K562 (cell line): ENCODE data around the gene UBE2L3. TPM values are rescaled to one million over a fixed set of nuclear protein-coding genes. Genes with fewer than 3 reads are reported as not detected.
A peak's percentile ranks its signal among the peaks of the same experiment; 100 is the strongest.

Experiments
- ATAC-seq: fragments of 200-7000 bp; cut with Tn5 transposase; 3 replicates; pipeline ENCODE4 v1.9.1; 2020; ENCODE audit warnings: moderate library complexity
- BruUV-seq: library from RNA; stranded (reverse); fragments of 400-500 nt; replicated peaks from 2 replicates; lab custom pipeline; 2021; lab: Mats Ljungman, UMichigan
- CTCF ChIA-PET: fragments of 300-600 bp; formaldehyde crosslinking; extraction: SDS; loops from one replicate; lab custom pipeline; 2021; ENCODE audit warnings: low intra/inter-chr PET ratio; lab: Yijun Ruan, JAX
- POLR2A ChIA-PET: fragments of 300-600, 350-650 bp; sonication (Branson Sonifier 250); formaldehyde crosslinking; extraction: SDS; loops from one replicate; lab custom pipeline; 2021; ENCODE audit warnings: antibody characterized with exemption, inconsistent platforms; lab: Yijun Ruan, JAX
- DNase-seq, 4 experiments: peaks; one replicate each; pipeline versions ENCODE4 v3.0.0 to v3.0.0-alpha.2; 2011 to 2018; ENCODE audit warnings: low spot score in 3 of 4, mixed read lengths in 3 of 4; ENCODE audit errors: extremely low read depth in 1 of 4
- FAIRE-seq: peaks from 2 replicates; lab custom pipeline; 2011; peaks lifted over from hg19 to GRCh38; lab: Jason Lieb, UNC
- H2AFZ ChIP-seq: 2 replicates; pipeline ENCODE4 v1.6.0; 2011; ENCODE audit warnings: low read depth, low read length, control low read depth, inconsistent platforms
- H3K27ac ChIP-seq: fragments of 200-600 bp; 3 replicates; pipeline ENCODE4 v1.8.0; 2011; ENCODE audit warnings: low read depth, mild to moderate bottlenecking, control low read depth, inconsistent platforms, low read length, moderate library complexity, mixed read lengths; ENCODE audit errors: extremely low read depth
- H3K27me3 ChIP-seq, 2 experiments: fragments of 300-600 bp in 1 of 2; 2 replicates in 1 of 2; 3 replicates in 1 of 2; pipeline versions ENCODE4 v1.6.0 to v1.8.0; 2011; ENCODE audit warnings: inconsistent platforms in 2 of 2, low read length in 2 of 2, mild to moderate bottlenecking in 1 of 2, mixed read lengths in 1 of 2, moderate library complexity in 1 of 2; ENCODE audit not compliant: control insufficient read depth in 2 of 2, insufficient read depth in 2 of 2
- H3K36me3 ChIP-seq: fragments of 300-600 bp; 3 replicates; pipeline ENCODE4 v1.8.0; 2011; ENCODE audit warnings: mild to moderate bottlenecking, low read length, inconsistent platforms; ENCODE audit not compliant: control insufficient read depth, insufficient read depth
- H3K4me1 ChIP-seq, 2 experiments: fragments of 200-600 bp in 1 of 2; replicated peaks in 1 of 2; 2 replicates in 1 of 2; 3 replicates in 1 of 2; pipeline versions ENCODE4 v1.5.1 to v1.8.0; 2011; ENCODE audit warnings: inconsistent platforms in 2 of 2, low read length in 2 of 2, mild to moderate bottlenecking in 1 of 2, mixed read lengths in 1 of 2, moderate library complexity in 1 of 2; ENCODE audit not compliant: control insufficient read depth in 2 of 2, insufficient read depth in 2 of 2
- H3K4me2 ChIP-seq: 2 replicates; pipeline ENCODE4 v1.6.1; 2011; ENCODE audit warnings: low read length, control low read depth, inconsistent platforms, mixed read lengths; ENCODE audit not compliant: insufficient read depth
- H3K4me3 ChIP-seq: fragments of 200-600 bp; sonication (generic), shearing (Covaris generic); 2 replicates; pipeline ENCODE4 v1.5.1; 2016; ENCODE audit warnings: control low read depth, inconsistent platforms
- H3K79me2 ChIP-seq: fragments of 200-600 bp; 3 replicates; pipeline ENCODE4 v1.8.0; 2011; ENCODE audit warnings: low read length, inconsistent platforms; ENCODE audit not compliant: control insufficient read depth, insufficient read depth
- H3K9ac ChIP-seq, 2 experiments: 2 replicates each; pipeline versions ENCODE4 v1.6.0 to v1.6.1; 2011; ENCODE audit warnings: low read depth in 2 of 2, low read length in 2 of 2, control low read depth in 1 of 2, inconsistent platforms in 1 of 2, mild to moderate bottlenecking in 1 of 2, mixed read lengths in 1 of 2; ENCODE audit not compliant: insufficient read depth in 1 of 2
- H3K9me1 ChIP-seq: one replicate; pipeline ENCODE4 v1.6.0; 2011; ENCODE audit warnings: inconsistent platforms, mild to moderate bottlenecking, low read length, moderate library complexity; ENCODE audit not compliant: control insufficient read depth, insufficient read depth
- H3K9me3 ChIP-seq: replicated peaks from 2 replicates; pipeline ENCODE4 v1.5.1; 2011; ENCODE audit warnings: low read depth, low read length, inconsistent platforms; ENCODE audit not compliant: control insufficient read depth, insufficient read depth
- H4K20me1 ChIP-seq: replicated peaks from 2 replicates; pipeline ENCODE4 v1.6.1; 2011; ENCODE audit warnings: low read length, inconsistent platforms, mixed read lengths; ENCODE audit not compliant: control insufficient read depth, insufficient read depth
- CBX5 ChIP-seq: IDR thresholded peaks from 2 replicates; pipeline ENCODE4 v1.6.1; 2014; ENCODE audit warnings: low read depth, borderline replicate concordance
- CCNT2 ChIP-seq: IDR thresholded peaks from 2 replicates; pipeline ENCODE4 v1.6.1; 2011; ENCODE audit warnings: borderline replicate concordance, low read depth, mild to moderate bottlenecking, moderate library complexity, mixed read lengths, low read length; ENCODE audit not compliant: insufficient read length; ENCODE audit errors: extremely low read depth
- CEBPB ChIP-seq: fragments of 450-650 bp; IDR thresholded peaks from 2 replicates; pipeline ENCODE4 v1.6.1; 2016; ENCODE audit warnings: missing genetic modification characterization, missing compliant biosample characterization
- NRF1 ChIP-seq, 2 experiments: fragments of 450-650 bp; IDR thresholded peaks in 1 of 2; conservative IDR thresholded peaks in 1 of 2; 2 replicates each; pipeline ENCODE4 v1.6.1; 2014; ENCODE audit warnings: mild to moderate bottlenecking in 2 of 2
- PCBP1 ChIP-seq: fragments of 200-400 bp; formaldehyde crosslinking; IDR thresholded peaks from 2 replicates; pipeline ENCODE4 v1.6.1; 2018; ENCODE audit warnings: mild to moderate bottlenecking, low read depth, low read length; ENCODE audit not compliant: poor library complexity, severe bottlenecking
- POLR2AphosphoS2 ChIP-seq: IDR thresholded peaks from 2 replicates; pipeline ENCODE4 v1.6.1; 2012; ENCODE audit warnings: low read length, improper control_type of control experiment
- RFX7 ChIP-seq: fragments of 250-450 bp; sonication (Bioruptor Pico); IDR thresholded peaks from 2 replicates; pipeline ENCODE4 v1.5.1; 2021; ENCODE audit warnings: mild to moderate bottlenecking
- SP2 ChIP-seq: IDR thresholded peaks from 2 replicates; pipeline ENCODE4 v1.6.1; 2011; ENCODE audit warnings: mild to moderate bottlenecking, low read depth, low read length, moderate library complexity; ENCODE audit not compliant: poor library complexity, severe bottlenecking; ENCODE audit errors: extremely low read depth
- SPI1 ChIP-seq: IDR thresholded peaks from 2 replicates; pipeline ENCODE4 v1.6.1; 2011; ENCODE audit warnings: low read depth, low read length, control low read depth, borderline replicate concordance
- YY1 ChIP-seq, 3 experiments: IDR thresholded peaks; 2 replicates each; pipeline ENCODE4 v1.6.1; 2011; ENCODE audit warnings: low read length in 2 of 3, mild to moderate bottlenecking in 2 of 3, moderate library complexity in 2 of 3, borderline replicate concordance in 1 of 3, control low read depth in 1 of 3, low read depth in 1 of 3; ENCODE audit not compliant: insufficient read depth in 3 of 3, insufficient replicate concordance in 2 of 3, control insufficient read depth in 1 of 3, insufficient read length in 1 of 3; ENCODE audit errors: extremely low read depth in 1 of 3
- ZNF644 ChIP-seq: fragments of 200-800 bp; sonication (Bioruptor generic); IDR thresholded peaks from 2 replicates; pipeline ENCODE4 v1.6.1; 2016; ENCODE audit warnings: low read depth, missing genetic modification characterization, missing compliant biosample characterization
- WGBS: fragments of 100-300 bp; shearing (Covaris generic); methylation state at CpG from one replicate; pipeline ENCODE4 v1.1.6; 2016; ENCODE audit warnings: low coverage, mixed read lengths; ENCODE audit not compliant: insufficient coverage; ENCODE audit errors: missing lambda C conversion rate; 5-methylcytosine and 5-hydroxymethylcytosine counted together
- in situ Hi-C: fragments of 300-500 bp; cut with MboI; formaldehyde crosslinking; loops from 4 replicates; pipeline ENCODE4 v1.15.0; 2018; ENCODE audit warnings: inconsistent platforms, mixed read lengths
- intact Hi-C: fragments of 100-400 bp; cut with micrococcal nuclease; formaldehyde crosslinking; loops from 2 replicates; pipeline ENCODE4 v1.14.2; 2022
- polyA plus RNA-seq, 8 experiments: library from polyadenylated mRNA; depleted of rRNA in 4 of 8; stranded (reverse) in 5 of 8; unstranded in 3 of 8; fragments of >200 nt; fragmentation: Nextera tagmentation in 2 of 8; fragmentation: Illumina TruSeq in 1 of 8; extraction: Ambion mirVana in 2 of 8; extraction: Trizol in 1 of 8; gene quantifications; 2 replicates each; pipeline versions ENCODE4 v1.2.1 to v1.2.3, GENCODE V29; 2011 to 2014; ENCODE audit warnings: inconsistent platforms in 1 of 8, missing spikeins in 1 of 8
- total RNA-seq, 7 experiments: library from RNA; depleted of rRNA in 6 of 7; stranded (reverse); fragments of >200 nt in 6 of 7; fragmentation: Illumina TruSeq in 2 of 7; extraction: Trizol in 2 of 7; gene quantifications; 2 replicates each; pipeline versions ENCODE4 v1.2.1 to v1.2.3, GENCODE V29; 2011 to 2021; ENCODE audit warnings: low replicate concordance in 1 of 7
- TF ChIP-seq, protein P1 (sequence below): fragments of 450-650 bp; IDR thresholded peaks from 2 replicates; pipeline ENCODE4 v1.6.1; 2014; ENCODE audit warnings: low read depth, mild to moderate bottlenecking, moderate library complexity, borderline replicate concordance
- TF ChIP-seq, protein P2 (sequence below): fragments of 250-450 bp; sonication (Bioruptor Pico); IDR thresholded peaks from 2 replicates; pipeline ENCODE4 v1.4.0; 2020; ENCODE audit warnings: borderline replicate concordance
- TF ChIP-seq, protein P3 (sequence below): fragments of 250-450 bp; sonication (Bioruptor Pico); IDR thresholded peaks from 2 replicates; pipeline ENCODE4 v1.4.0; 2020; ENCODE audit warnings: mild to moderate bottlenecking

UBE2L3 gene
- total and polyA plus RNA-seq, 9 of the 15 experiments (the other 6 are each of a cell fraction or from before 2014, with no cell fraction given): 215 to 625 (median 285) TPM

DNA sequence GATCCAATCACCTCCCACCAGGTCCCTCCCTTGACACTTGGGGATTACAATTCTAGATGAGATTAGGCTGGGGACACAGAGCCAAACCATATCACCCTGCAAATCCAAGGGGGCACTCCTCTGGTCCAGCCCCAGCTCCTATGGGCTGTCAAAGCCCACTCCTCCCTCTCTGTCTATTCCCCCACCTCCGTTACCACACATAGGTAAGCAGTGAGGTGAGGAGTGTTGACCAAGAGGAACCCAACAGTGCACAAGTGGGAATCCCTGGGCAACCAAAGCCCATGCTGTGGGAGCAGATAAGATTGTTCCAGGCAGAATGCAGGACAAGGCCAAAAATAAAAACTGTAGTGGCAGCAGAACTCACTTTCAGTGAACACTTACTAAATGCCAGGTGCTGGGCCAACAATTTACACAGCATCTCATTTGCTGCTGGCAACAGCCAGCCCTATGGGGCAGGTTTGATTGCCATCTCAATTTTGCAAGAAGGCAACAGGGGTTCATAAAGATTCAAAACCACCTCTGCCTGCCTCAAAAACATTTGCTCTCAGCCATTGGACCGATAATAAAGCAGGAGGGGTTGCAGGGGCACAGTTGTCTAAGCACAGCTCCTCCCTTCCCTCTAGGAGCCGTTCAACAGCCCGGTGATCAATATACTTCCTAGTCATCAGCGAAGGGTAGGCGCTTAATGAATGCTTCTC is 83.5 kb downstream of the UBE2L3 start:
- POLR2A ChIA-PET: interaction anchor here (0.6 to 75.5 kb wide), 11 partner anchors 8 to 522 kb away, joined by 3 to 4622 read pairs (median 4); partner anchors contain the start of genes CCDC116, PPIL2, SDF2L1 and YDJC
- in situ Hi-C loops: loop anchor here (25.0 kb wide), 1 partner anchor 1314 kb away; no protein-coding TSS in a partner anchor
- TF ChIP-seq POLR2AphosphoS2 (peak; percentile 92), CBX5 (no peak), SPI1 (peak; percentile 17; the same call in 1 of the 2 replicates), PCBP1 (no peak), CCNT2 (no peak), YY1 (IDR thresholded peaks at IDR 0.05; ENCODE audit: borderline replicate concordance in 1 of 3, control insufficient read depth in 1 of 3, extremely low read depth in 1 of 3, insufficient read depth in 3 of 3, insufficient read length in 1 of 3, insufficient replicate concordance in 2 of 3, low read depth in 1 of 3, low read length in 2 of 3) (peak in 1 of 3 experiments; percentile 54), SP2 (peak; percentile 10), RFX7 (CRISPR knock-in tag) (no peak), ZNF644 (no peak), CEBPB (tag) (no peak), NRF1 (conservative IDR thresholded peaks at IDR 0.05 in 1 of 2, IDR thresholded peaks at IDR 0.05 in 1 of 2) (no peak)
- TF ChIP-seq, protein P1, sequence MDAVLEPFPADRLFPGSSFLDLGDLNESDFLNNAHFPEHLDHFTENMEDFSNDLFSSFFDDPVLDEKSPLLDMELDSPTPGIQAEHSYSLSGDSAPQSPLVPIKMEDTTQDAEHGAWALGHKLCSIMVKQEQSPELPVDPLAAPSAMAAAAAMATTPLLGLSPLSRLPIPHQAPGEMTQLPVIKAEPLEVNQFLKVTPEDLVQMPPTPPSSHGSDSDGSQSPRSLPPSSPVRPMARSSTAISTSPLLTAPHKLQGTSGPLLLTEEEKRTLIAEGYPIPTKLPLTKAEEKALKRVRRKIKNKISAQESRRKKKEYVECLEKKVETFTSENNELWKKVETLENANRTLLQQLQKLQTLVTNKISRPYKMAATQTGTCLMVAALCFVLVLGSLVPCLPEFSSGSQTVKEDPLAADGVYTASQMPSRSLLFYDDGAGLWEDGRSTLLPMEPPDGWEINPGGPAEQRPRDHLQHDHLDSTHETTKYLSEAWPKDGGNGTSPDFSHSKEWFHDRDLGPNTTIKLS: no peak
- TF ChIP-seq, protein P2, sequence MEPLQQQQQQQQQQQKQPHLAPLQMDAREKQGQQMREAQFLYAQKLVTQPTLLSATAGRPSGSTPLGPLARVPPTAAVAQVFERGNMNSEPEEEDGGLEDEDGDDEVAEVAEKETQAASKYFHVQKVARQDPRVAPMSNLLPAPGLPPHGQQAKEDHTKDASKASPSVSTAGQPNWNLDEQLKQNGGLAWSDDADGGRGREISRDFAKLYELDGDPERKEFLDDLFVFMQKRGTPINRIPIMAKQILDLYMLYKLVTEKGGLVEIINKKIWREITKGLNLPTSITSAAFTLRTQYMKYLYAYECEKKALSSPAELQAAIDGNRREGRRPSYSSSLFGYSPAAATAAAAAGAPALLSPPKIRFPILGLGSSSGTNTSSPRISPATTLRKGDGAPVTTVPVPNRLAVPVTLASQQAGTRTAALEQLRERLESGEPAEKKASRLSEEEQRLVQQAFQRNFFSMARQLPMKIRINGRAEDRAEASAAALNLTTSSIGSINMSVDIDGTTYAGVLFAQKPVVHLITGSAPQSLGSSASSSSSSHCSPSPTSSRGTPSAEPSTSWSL (CRISPR knock-in tag): no peak
- TF ChIP-seq, protein P3, sequence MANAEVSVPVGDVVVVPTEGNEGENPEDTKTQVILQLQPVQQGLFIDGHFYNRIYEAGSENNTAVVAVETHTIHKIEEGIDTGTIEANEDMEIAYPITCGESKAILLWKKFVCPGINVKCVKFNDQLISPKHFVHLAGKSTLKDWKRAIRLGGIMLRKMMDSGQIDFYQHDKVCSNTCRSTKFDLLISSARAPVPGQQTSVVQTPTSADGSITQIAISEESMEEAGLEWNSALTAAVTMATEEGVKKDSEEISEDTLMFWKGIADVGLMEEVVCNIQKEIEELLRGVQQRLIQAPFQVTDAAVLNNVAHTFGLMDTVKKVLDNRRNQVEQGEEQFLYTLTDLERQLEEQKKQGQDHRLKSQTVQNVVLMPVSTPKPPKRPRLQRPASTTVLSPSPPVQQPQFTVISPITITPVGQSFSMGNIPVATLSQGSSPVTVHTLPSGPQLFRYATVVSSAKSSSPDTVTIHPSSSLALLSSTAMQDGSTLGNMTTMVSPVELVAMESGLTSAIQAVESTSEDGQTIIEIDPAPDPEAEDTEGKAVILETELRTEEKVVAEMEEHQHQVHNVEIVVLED: no peak

More for the DNA sequence above, 83.5 kb downstream of the UBE2L3 start:
- H3K79me2 ChIP-seq: peaks cover 27% of the 10 kb centered on the region
- peak overlapping the region; percentile 69 for H3K27ac ChIP-seq
- peak; percentile 77 for FAIRE-seq
- H3K4me1 ChIP-seq: peaks cover 29 to 40% of the 10 kb centered on the region in 2 experiments
- WGBS: 8% methylated on average over 6 of the region's 6 CpGs
- peak in 2 of 4 experiments; percentile 63 to 80 for DNase-seq
- intact Hi-C loops: loop anchor here (1.0 to 10.0 kb wide), 2 partner anchors 8 to 796 kb away; partner anchors contain the start of genes PI4KA and SNAP29
- BruUV-seq: no TSS peak
- H3K9me1 ChIP-seq: peaks cover 18% of the 10 kb centered on the region
- H3K36me3 ChIP-seq: peaks cover 61% of the 10 kb centered on the region
- H3K4me2 ChIP-seq: peak overlapping the region; percentile 85
- CTCF ChIA-PET: interaction anchor here (0.6 to 1.2 kb wide), 4 partner anchors 15 to 1034 kb away, joined by 3 to 5 read pairs (median 3); partner anchors contain the start of genes PPIL2 and YDJC
- peak; percentile 26 for ATAC-seq
- H3K9me3 ChIP-seq: no peaks in the 10 kb centered on the region
- H4K20me1 ChIP-seq: peaks cover 19% of the 10 kb centered on the region
- H3K27me3 ChIP-seq: no peaks in the 10 kb centered on the region
- H2AFZ ChIP-seq: peak overlapping the region; percentile 81
- H3K9ac ChIP-seq: peak overlapping the region; percentile 75 to 91
- peak overlapping the region; percentile 47 for H3K4me3 ChIP-seq
